Measurements from ENCODE around the gene MYH14.

MYH14 gene

DNA sequence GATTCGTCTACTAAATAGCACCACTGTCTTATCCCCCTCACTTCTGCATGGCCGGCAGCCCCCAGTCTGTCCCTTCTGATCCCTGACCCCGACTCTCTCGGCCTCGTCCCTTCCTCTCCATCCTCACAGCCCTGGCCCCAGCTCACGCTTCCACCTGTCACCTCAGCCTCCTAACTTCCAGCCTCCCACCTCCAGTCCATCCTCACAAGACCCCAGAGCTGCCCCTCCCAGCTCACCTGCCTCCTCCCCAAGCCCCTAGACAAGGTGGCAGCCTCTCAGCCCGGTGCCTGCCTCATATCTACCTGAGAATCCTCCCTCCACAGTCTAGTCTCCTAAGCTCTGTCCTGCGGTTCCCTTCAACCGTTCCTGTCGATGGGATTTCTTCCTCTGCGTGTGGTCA lies 115.7 kb downstream of the MYH14 start:
- H3K79me2 ChIP-seq (ENCODE audit: insufficient read depth, low read length), result no peaks in the 10 kb centered on the region
- no peak overlapping the region for H2AFZ ChIP-seq (ENCODE audit: low read depth, low read length, severe bottlenecking)
- no peak overlapping the region for H3K27ac ChIP-seq (ENCODE audit: low read depth, low read length)
- no peaks in the 10 kb centered on the region for H3F3A ChIP-seq (ENCODE audit: insufficient read depth)
- no peak overlapping the region for H3K9ac ChIP-seq (ENCODE audit: low read length)
- no peaks in the 10 kb centered on the region for H3K27me3 ChIP-seq (ENCODE audit: low read length)
- H3K9me2 ChIP-seq (replicated peaks; ENCODE audit: insufficient read depth, low read length), result no peaks in the 10 kb centered on the region
- no peaks in the 10 kb centered on the region for H4K20me1 ChIP-seq (ENCODE audit: low read depth, low read length)
- H3K36me3 ChIP-seq (ENCODE audit: low read length), result no peaks in the 10 kb centered on the region
- TF ChIP-seq, protein P1, sequence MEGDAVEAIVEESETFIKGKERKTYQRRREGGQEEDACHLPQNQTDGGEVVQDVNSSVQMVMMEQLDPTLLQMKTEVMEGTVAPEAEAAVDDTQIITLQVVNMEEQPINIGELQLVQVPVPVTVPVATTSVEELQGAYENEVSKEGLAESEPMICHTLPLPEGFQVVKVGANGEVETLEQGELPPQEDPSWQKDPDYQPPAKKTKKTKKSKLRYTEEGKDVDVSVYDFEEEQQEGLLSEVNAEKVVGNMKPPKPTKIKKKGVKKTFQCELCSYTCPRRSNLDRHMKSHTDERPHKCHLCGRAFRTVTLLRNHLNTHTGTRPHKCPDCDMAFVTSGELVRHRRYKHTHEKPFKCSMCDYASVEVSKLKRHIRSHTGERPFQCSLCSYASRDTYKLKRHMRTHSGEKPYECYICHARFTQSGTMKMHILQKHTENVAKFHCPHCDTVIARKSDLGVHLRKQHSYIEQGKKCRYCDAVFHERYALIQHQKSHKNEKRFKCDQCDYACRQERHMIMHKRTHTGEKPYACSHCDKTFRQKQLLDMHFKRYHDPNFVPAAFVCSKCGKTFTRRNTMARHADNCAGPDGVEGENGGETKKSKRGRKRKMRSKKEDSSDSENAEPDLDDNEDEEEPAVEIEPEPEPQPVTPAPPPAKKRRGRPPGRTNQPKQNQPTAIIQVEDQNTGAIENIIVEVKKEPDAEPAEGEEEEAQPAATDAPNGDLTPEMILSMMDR (IDR thresholded peaks at IDR 0.05; ENCODE audit: insufficient read depth, low read length, poor library complexity, severe bottlenecking), result no peak
- TF ChIP-seq EZH2phosphoT487 (conservative IDR thresholded peaks at IDR 0.05; ENCODE audit: low read length), result no peak
- H3K4me2 ChIP-seq (ENCODE audit: low read depth, low read length, poor library complexity, severe bottlenecking), result no peak overlapping the region
- no peaks in the 10 kb centered on the region for H3K9me3 ChIP-seq (ENCODE audit: insufficient read depth, low read length)
- H3K4me3 ChIP-seq (ENCODE audit: insufficient read depth, low read length, poor library complexity, severe bottlenecking), result no peak overlapping the region

DNA sequence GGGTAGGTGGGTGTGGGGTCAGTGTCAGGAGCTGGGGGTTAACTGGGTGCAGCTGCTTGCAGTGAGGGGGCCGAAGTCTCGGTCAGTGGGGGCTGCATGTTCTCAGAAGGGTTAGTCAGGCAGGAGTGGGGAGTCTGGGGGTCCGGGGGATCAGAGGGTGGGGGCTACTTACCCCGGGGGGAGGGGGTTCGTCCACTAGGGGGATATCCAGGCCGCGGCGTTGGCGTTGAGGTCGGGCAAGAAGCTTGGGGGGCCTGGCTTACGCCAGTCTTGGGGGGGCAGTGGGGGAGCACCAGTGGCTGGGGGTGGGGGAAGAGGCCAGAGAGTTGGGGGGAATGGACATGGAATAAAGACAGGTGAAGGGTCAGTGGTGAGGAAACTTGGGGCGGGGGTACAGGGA lies 116.6 kb downstream of the MYH14 start:
- H3F3A ChIP-seq (ENCODE audit: insufficient read depth), result no peaks in the 10 kb centered on the region
- H3K36me3 ChIP-seq (ENCODE audit: low read length), result no peaks in the 10 kb centered on the region
- no peaks in the 10 kb centered on the region for H3K9me2 ChIP-seq (replicated peaks; ENCODE audit: insufficient read depth, low read length)
- H3K27me3 ChIP-seq (ENCODE audit: low read length), result no peaks in the 10 kb centered on the region
- H3K79me2 ChIP-seq (ENCODE audit: insufficient read depth, low read length), result no peaks in the 10 kb centered on the region
- H3K4me3 ChIP-seq (ENCODE audit: insufficient read depth, low read length, poor library complexity, severe bottlenecking), result no peak overlapping the region
- no peak for TF ChIP-seq EZH2phosphoT487 (conservative IDR thresholded peaks at IDR 0.05; ENCODE audit: low read length)
- TF ChIP-seq, protein P1 (IDR thresholded peaks at IDR 0.05; ENCODE audit: insufficient read depth, low read length, poor library complexity, severe bottlenecking), result no peak
- H3K27ac ChIP-seq (ENCODE audit: low read depth, low read length), result no peak overlapping the region
- H3K9me3 ChIP-seq (ENCODE audit: insufficient read depth, low read length), result no peaks in the 10 kb centered on the region
- H2AFZ ChIP-seq (ENCODE audit: low read depth, low read length, severe bottlenecking), result no peak overlapping the region
- H4K20me1 ChIP-seq (ENCODE audit: low read depth, low read length), result no peaks in the 10 kb centered on the region
- H3K4me2 ChIP-seq (ENCODE audit: low read depth, low read length, poor library complexity, severe bottlenecking), result no peak overlapping the region
- no peak overlapping the region for H3K9ac ChIP-seq (ENCODE audit: low read length)

DNA sequence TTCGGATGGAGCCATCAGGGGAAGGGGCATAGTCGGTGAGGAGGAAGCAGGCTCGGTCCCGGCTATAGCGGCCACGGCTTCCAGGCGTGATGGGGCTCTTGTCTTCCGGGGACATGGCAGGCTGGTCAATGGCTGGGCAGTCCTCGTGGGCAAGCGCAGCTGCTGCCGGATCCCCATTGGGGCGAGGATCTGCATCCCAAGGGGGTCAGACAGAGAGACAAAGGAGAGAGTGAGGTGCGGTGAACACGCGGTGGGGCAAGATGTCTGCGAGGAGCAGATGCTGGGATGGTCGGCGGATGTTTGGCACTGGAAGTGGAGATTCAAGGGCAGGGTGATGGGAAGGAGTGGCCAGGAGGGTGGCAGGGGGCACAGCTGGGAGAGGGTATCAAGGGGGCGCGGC lies 117.2 kb downstream of the MYH14 start:
- no peaks in the 10 kb centered on the region for H3K9me3 ChIP-seq (ENCODE audit: insufficient read depth, low read length)

More for the DNA sequence above, 117.2 kb downstream of the MYH14 start:
- H3K36me3 ChIP-seq (ENCODE audit: low read length), result no peaks in the 10 kb centered on the region
- no peaks in the 10 kb centered on the region for H4K20me1 ChIP-seq (ENCODE audit: low read depth, low read length)
- TF ChIP-seq, protein P1 (IDR thresholded peaks at IDR 0.05; ENCODE audit: insufficient read depth, low read length, poor library complexity, severe bottlenecking), result no peak
- TF ChIP-seq EZH2phosphoT487 (conservative IDR thresholded peaks at IDR 0.05; ENCODE audit: low read length), result no peak
- H3K27me3 ChIP-seq (ENCODE audit: low read length), result no peaks in the 10 kb centered on the region
- H3F3A ChIP-seq (ENCODE audit: insufficient read depth), result no peaks in the 10 kb centered on the region
- no peak overlapping the region for H3K4me2 ChIP-seq (ENCODE audit: low read depth, low read length, poor library complexity, severe bottlenecking)
- no peak overlapping the region for H2AFZ ChIP-seq (ENCODE audit: low read depth, low read length, severe bottlenecking)
- no peak overlapping the region for H3K9ac ChIP-seq (ENCODE audit: low read length)
- no peaks in the 10 kb centered on the region for H3K79me2 ChIP-seq (ENCODE audit: insufficient read depth, low read length)
- H3K27ac ChIP-seq (ENCODE audit: low read depth, low read length), result no peak overlapping the region
- H3K9me2 ChIP-seq (replicated peaks; ENCODE audit: insufficient read depth, low read length), result no peaks in the 10 kb centered on the region
- no peak overlapping the region for H3K4me3 ChIP-seq (ENCODE audit: insufficient read depth, low read length, poor library complexity, severe bottlenecking)
